NK-92 treated with Interleukin-12 subunit alpha and Interleukin-12 subunit beta, amount 100 ng/mL, for 24 hours (cell line): ENCODE measurements around the gene ICE1.
"Not testable (repeated sequence)": the region's sequence is repeated elsewhere in the genome, so short reads cannot be mapped to it uniquely, and the experiment has no call there.

ENCODE experiments used
- DNase-seq: peaks from one replicate; lab custom pipeline; 2025; lab: John Stamatoyannopoulos, UW

The ICE1 gene

DNA sequence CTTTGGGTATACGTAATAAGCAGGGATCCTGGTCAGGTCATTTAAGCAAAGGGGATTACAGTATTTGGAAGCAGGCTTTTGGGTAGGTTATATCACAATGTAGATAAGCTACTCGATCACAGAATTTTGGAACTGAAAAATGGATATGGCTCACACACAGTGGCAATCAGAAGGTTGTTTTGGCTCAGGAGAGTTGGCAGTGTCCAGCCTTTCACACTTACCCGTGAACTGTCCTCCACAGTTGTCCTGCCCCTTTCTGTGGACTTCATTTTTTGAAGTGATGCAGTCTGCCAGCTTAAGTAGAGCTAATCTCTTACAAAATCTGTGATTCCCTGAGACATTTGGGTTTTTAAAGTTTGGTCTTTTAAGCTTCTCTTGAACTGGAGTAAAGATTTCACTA, 30.7 kb downstream of the ICE1 start:
- no peak for DNase-seq

DNA sequence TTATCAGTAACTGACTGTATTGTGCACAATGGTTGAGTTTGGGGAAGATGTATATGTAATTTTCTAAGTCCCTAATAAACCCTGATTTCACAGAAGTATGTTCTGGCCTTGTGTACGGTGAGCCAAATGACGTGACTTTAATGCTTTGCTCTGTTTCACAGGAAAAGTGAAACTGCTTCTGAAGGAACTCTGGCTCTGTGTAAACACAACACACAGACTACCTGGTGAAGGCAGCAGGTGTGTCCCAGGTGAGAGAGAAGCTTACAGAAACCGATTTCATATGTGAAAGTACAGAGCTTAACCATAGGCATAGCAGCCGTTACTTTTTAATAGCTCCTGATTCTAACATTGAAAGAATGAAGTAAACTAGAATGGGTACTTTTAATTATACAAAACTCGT, 31.9 kb downstream of the ICE1 start:
- DNase-seq = no peak

DNA sequence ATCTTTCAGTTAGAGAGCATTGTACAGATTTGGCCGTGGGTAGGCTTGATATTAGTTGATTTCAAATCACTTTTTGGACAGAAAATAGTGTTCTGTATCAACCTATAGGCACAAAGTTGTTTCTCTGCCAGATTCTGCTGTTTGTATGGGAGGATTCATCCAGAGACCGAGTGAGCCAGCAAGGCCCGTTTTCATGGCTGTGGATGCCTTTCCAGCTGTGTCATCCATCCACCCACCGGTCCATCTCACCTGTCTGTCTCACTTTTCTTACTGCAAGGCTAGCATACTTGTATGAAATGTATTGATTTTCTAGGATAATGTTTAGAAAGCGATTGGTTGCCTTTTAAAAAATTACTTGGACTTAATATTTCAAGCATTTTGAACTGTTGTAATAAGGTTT, 34.4 kb downstream of the ICE1 start:
- DNase-seq = no peak

DNA sequence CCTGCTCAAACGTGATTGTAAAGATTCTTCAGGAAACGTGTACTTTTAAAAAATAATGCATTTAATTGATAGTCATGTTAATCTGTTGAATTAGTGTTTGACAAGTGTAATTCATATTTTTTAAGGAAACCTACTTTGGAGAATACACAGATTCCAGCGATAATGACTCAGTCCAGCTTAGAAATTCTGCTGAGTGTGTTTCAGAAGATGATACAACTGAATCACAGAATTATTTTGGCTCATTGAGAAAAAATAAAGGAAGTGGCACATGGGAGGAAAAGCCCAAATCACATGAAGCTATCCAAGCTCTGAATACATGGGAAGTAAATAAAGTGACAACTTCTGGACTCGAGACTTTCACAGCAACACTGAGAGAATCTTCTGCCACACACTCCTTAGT, 37.8 kb downstream of the ICE1 start:
- DNase-seq = no peak

DNA sequence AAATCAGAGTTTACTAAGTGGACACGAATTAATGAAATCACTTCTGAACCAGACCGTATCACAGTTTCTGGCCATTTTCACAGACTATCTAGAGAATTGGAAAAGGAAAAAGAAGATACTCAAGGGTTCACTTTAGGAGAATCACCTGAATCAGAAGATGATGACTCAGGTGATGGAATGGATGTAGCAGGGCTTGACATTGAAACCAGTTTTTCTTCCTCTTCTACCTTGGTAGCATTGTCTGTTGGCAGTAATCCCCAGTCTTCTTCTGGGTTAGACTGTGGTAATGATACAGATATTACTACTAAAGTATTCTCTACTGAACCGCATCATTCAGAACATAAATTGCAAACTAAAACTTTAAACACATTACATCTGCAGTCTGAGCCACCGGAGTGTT, 38.5 kb downstream of the ICE1 start:
- DNase-seq = no peak

DNA sequence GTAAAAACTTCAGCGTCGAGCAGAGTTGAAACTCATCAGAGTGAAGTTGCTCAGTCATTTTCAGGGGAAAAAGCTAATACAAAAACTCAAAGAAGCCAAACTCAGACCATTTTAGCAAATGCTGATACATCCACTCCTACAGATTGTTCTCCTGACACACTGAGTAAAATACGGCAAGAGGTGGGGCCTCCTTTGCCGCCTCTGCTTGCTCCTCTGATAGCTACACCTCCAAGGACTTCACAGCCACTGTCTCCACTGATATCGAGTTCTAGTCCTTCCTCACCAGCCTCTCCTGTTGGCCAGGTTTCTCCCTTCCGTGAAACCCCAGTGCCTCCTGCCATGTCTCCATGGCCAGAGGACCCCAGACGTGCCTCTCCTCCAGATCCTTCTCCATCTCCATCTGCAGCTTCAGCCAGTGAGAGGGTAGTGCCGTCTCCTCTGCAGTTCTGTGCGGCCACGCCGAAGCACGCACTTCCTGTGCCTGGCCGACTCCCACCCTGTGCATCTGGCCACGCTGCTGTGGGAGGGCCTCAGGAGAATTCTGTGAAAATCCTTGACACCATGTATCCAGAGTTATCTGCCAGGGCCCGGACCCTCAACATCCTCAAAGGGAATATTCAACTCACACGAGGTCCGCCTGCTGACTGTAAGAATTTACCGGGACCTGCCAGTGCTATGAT, 41.7 kb downstream of the ICE1 start:
- no peak for DNase-seq

DNA sequence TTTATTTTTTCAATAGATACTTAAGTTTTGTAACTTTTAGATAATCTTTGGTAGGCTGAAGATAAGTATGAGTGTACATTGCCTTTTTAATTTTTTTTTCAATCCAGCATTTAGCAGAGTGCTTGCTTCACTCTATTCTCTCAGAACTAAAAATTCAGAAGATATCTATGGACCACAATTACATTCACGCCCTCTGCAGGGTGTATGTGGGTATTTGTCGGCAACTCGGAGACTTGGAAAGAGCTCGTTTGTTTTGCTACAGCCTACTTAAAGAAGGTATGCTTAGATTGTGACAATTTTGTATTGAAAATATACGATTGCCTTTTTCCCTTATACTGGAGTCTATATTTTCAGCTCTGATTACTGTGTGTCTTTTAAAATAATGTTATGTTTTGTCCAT, 43.8 kb downstream of the ICE1 start:
- no peak for DNase-seq

DNA sequence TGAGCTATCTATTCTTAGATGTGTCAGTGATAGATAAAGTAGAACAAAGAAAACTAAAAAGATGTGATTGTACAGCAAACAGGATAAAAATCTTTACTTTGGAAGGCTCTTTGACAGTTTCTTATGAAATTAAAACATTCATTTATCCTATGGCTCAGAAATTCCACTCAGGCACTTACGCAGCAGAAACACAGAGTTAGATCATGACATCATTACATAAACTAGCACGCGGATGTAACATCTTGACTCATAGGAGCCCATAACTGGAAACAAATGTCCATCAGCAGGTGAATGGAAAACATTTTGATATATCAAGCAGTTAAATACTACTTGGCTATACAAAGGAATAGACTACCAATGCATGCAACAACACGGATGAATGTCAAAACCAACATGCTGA, 45.3 kb downstream of the ICE1 start:
- DNase-seq = no peak

DNA sequence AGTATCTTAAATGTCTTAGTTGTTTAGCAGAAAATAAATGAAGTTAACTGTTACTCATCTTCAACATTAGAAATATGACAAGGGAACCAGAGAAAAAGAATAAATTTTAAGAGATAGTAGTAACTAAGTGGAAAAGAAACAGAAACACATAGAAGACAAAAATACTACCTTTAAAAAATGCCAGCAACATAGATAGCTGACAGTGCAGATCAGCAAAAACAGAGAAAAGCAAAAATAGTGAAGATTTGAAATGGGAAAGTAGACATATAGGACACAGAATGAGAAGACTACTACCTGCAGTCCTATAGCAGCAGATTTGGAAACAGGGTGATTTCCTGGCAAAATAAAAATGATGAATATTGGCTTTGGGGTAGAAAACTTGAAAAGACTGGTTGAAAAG, 48.5 kb downstream of the ICE1 start:
- DNase-seq = no peak

DNA sequence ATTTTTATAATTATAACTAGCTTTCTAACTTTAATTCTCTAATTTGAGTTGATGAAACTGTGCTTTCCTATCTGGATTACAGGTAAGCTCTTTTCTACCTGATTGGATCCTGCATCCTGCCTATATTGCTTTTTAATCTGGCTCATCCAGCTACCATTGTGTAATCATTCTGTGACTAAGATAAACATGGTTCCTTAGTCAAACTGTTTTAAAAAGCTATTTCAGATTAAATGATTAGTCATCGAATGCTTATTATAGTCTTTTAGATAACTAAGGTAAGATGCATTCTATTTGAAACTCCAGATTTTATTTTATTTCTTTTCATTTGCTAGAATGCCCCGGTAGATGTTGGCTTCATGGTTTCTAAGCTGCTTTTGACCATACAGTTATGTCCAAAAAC, 50.7 kb downstream of the ICE1 start:
- DNase-seq = no peak

DNA sequence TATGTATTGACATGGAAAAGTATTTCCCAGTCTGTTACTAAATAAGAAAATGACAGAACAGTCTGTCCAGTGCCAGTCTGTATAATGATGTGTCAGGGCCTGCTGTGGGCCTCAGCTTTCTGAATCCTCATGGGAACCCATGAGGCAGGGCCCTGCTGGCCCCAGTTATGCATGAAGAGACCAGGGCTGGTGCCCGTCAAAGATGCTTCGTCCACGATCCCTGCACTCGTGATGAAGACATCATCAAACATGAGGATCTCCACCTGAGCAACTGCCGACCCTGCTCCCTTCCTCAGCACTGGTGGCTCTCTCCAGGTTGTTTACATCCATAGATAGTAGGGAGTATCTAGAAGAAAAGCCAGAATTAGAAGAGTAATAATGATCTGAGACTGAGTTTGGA, 52.5 kb downstream of the ICE1 start:
- DNase-seq = no peak

DNA sequence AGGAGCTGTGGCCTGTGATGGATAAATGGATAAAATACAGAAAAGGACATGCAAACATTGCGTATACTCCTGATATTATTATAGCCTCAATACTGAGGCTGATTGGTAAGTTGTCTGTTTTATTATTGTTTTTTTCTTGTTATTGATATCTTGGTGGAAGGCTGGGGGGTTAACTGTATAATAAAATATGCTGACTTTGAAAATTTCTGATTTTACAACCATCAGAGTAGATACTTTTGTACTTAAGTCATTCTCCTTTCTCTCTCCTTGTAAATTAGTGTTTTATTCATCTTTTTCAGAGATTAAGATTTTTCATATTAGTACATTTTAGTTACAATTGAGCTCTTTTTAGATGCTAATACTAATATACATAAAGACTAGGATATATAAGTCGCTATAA, 53.5 kb downstream of the ICE1 start:
- DNase-seq = no peak

DNA sequence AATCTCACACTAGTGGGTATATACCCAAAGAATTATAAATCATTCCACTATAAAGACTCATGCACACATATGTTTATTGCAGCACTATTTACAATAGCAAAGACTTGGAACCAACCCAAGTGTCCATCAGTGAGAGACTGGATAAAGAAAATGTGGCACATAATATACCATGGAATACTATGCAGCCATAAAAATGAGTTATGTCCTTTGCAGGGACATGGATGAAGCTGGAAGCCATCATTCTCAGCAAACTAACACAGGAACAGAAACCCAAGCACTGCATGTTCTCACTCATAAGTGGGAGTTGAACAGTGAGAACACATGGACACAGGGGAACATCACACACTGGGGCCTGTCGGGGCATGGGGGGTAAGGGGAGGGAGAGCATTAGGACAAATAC, 57.1 kb downstream of the ICE1 start:
- not testable (repeated sequence) for DNase-seq

DNA sequence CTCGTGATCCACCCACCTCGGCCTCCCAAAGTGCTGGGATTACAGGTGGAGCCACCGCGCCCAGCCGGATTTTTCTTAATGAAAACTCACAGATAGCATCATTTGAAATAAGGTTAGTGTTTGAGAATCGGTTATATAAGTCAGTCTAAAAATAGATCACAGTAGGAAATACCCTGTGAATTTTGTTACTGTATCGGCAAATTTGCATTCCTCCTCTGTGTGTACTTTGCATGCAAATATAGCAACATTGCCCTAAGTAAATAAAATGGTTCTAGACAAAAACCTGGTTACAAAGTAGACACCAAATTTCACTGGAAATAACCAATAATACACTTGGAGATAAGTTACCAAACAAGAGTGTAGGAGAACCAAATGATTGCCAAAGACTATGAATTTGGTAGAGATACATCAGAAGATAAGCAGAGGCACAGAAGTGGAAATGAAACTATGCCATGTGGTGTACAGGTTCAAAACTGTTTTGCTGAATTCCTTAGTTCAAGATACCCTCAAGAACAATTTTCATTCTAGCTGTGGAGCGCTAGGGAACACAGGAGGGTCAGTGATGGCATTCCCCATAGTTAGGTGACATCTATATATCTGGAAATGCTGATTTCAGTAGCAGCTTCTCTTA, 58.1 kb downstream of the ICE1 start:
- no peak for DNase-seq

DNA sequence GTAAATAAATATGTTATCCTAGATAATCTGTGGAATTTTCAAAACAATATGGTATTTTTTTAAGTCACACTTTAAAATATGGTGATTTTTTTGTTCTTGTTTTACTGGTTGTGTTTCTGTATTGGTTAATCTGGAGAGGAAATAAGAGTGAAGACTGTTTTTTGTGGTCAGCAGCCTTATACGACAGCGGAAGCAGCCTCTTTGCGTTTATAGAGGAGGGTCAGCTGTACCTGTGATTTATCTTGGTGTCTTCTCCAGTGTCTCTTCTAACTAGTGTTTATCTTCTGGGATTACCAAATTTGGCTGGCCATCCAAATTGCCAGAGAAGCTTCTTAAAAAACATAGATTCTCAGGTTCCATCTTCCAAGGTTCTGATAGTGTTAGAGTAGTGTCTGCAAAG, 58.7 kb downstream of the ICE1 start:
- DNase-seq = no peak

DNA sequence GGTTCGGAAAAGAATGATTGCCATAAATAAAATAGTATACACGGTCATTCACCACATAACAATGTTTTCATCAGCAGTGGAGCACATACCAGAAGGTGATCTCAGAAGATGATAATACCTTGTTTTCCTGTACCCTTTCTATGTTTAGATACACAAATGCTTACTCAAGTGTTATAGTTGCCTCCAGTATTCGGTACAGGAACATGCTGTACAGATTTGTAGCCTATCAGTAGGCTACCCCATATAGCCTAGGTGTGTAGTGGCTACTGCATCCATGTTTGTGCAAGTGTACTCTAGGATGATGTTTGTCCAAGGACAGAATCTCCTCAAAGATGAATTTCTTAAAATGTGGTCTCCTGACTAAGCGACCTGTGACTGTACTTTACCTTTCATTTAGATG, 59.2 kb downstream of the ICE1 start:
- DNase-seq = no peak

DNA sequence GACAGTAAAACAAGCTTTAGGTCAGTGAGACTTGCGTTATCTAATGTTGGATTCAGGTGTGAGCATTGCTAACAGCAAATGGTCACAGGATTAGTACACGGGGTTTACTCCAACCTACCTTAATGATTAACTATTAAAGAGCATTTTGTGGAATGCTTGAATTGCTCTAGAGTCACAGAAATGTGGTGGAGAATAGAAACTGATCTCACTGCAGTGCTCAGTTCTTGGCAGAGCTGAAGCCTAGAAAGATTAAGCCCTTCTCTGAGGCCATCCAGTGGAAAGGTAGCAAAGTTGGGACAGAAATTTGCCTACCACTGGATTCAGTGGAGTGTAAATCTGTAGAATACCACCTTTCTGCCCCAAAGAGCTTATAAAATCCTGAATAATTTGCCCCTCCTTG, 60.9 kb downstream of the ICE1 start:
- DNase-seq = no peak

DNA sequence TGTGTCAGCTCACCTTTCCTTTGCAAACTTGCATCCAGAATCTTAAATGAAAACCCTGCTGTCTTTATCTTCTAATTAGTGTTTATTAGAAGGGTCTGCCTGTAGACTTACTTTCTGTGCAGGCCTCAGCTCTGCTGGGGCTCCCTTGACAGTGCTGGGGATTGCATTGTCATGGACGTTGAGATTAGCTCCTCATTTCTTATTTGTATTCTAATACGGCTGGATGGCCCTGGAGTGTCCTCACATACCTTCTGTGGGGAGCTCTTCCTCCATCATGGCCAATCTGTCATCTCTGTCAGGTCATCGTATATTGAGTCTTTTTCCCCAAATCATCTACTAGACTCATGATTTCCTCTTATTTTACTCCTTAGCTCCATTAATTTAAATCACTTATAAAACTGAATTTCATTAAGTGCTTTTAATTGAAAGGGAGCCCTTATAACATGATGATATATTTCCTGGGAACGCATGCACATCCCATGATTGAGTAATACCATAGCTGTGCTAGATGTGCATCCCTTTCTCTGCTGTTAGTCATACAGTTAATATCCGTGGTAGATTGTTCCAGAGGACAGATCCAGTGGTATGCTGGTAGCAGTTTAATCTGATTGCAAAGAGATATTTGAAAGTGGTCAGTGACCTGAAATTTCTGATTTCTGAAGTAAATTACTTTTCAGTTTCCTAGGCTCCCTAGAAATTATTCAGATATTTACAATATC, 61.6 kb downstream of the ICE1 start:
- DNase-seq = no peak

DNA sequence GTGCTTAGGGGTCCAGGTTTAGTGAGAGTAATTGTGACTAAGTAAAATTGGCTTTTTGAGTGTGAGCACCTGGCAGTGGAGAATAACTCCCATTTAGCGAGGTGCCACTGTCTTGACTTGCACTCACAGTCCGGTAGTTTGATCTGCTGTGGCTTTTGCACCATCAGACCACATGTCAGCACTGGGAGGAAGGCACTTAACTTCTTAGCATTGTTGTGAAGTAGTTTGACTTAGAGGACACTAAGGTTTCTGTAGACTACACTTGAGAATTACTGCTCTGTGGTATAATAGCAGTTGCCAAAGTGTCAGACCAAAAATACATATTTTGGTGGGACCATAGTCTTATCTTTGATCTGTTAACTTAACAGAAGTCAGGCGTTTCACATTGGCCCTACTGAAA, 63.6 kb downstream of the ICE1 start:
- no peak for DNase-seq

DNA sequence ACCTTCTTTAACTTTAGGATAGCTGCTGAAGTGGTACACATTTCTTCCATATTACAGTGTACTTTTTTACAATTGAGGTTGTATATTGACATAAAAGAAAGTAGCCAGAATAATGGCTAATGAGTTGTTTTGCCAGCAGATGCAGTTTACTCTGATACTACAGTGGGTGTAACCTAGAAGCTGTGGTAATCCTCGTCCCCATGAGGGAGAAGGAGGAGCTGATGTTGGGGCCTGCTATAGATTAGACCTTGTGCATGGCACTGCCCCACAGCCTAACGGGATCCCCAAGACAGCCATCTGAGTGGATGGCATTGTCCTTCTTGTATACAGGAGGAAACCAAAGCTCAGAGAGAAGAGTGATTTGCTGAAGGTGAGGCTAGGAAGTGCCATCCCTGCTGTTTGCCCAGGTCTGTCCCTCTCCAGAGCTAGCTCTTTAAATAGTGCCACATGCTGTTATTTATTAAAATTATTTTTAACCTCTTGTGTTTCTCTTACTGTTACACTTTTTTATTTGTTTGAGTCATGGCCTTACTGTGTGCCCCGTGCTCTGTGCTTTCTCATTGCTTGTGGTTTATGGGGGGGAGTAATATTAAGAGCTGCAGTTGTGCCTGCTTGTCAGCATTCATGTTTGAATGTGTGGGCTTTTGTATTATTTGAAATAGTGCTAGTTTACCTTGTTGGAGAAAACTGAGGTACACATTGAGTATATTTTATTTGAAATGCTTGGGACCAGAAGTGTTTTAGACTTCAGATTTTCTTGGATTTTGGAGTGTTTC, 65.3 kb downstream of the ICE1 start:
- DNase-seq = no peak

DNA sequence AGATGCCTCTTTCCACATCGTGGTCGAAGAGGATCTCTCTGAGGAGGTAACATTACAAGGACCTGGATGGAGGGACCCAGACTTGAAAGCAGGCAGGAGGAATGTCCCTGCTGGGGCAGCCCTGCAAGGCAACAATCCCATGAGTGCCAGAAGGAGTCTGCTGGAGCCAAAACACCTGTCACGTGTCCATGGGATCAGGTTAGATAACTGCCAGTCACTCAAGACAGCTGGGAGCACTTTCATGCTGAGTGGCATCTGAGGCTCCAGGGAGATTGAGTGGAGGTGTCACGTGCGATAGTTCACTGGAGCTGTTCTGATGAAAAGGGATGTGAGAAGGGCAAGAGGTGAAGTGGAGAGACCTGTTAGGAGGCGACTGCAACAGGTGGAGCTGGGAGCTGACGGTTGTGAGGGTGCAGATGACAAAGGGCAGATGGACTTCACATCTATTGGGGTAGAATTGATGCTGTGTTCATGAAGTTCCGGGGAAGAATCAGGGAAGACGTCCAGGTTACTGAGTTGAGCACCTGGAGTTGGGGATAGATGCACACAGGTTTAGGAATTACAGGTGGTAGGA, 68.4 kb downstream of the ICE1 start:
- no peak for DNase-seq
